Loucy (cell line): Measurements from ENCODE around the gene ARHGEF12.
A peak's percentile ranks its signal among the peaks of the same experiment; 100 is the strongest.

Experiments
- H2AFZ ChIP-seq: fragments of 200-600 bp; sonication (generic); 2 replicates; pipeline ENCODE4 v1.6.0; 2016; ENCODE audit warnings: antibody characterized with exemption, mild to moderate bottlenecking, low read length, moderate library complexity
- H3F3A ChIP-seq: fragments of 200-600 bp; 2 replicates; pipeline ENCODE4 v1.6.0; 2016; ENCODE audit warnings: antibody characterized with exemption, low read depth, mild to moderate bottlenecking
- H3K27me3 ChIP-seq: fragments of 200-600 bp; sonication (generic); 2 replicates; pipeline ENCODE4 v1.6.1; 2014; ENCODE audit warnings: low read length, mild to moderate bottlenecking; ENCODE audit not compliant: insufficient read depth, poor library complexity, severe bottlenecking
- H3K36me3 ChIP-seq: fragments of 200-600 bp; sonication (generic); 2 replicates; pipeline ENCODE4 v1.6.1; 2016; ENCODE audit warnings: low read length; ENCODE audit not compliant: insufficient read depth
- H3K4me1 ChIP-seq: fragments of 200-600 bp; sonication (generic); 2 replicates; pipeline ENCODE4 v1.5.1; 2014; ENCODE audit warnings: low read length, mild to moderate bottlenecking; ENCODE audit not compliant: insufficient read depth, poor library complexity, severe bottlenecking
- H3K4me2 ChIP-seq: fragments of 200-600 bp; sonication (generic); 2 replicates; pipeline ENCODE4 v1.6.0; 2014; ENCODE audit warnings: antibody characterized with exemption, low read length, low read depth, mild to moderate bottlenecking; ENCODE audit not compliant: poor library complexity, severe bottlenecking
- H3K4me3 ChIP-seq: fragments of 200-600 bp; sonication (generic); 2 replicates; pipeline ENCODE4 v1.5.1; 2014; ENCODE audit warnings: low read length, mild to moderate bottlenecking, mixed read lengths; ENCODE audit not compliant: poor library complexity, severe bottlenecking
- H3K79me2 ChIP-seq: fragments of 200-600 bp; sonication (generic); 2 replicates; pipeline ENCODE4 v1.6.1; 2014; ENCODE audit warnings: low read length; ENCODE audit not compliant: insufficient read depth
- H3K9ac ChIP-seq: fragments of 200-600 bp; sonication (generic); 2 replicates; pipeline ENCODE4 v1.6.0; 2014; ENCODE audit warnings: mild to moderate bottlenecking, low read depth, low read length, moderate library complexity; ENCODE audit not compliant: poor library complexity, severe bottlenecking
- H3K9me2 ChIP-seq: fragments of 200-600 bp; sonication (generic); replicated peaks from 2 replicates; pipeline ENCODE4 v1.6.1; 2016; ENCODE audit warnings: low read depth, low read length, mixed read lengths
- H3K9me3 ChIP-seq: fragments of 200-600 bp; sonication (generic); 2 replicates; pipeline ENCODE4 v1.6.1; 2014; ENCODE audit warnings: mild to moderate bottlenecking, antibody characterized with exemption, low read length, low read depth; ENCODE audit not compliant: insufficient read depth
- H4K20me1 ChIP-seq: fragments of 200-600 bp; sonication (generic); 2 replicates; pipeline ENCODE4 v1.6.0; 2014; ENCODE audit warnings: antibody characterized with exemption, low read length, mild to moderate bottlenecking; ENCODE audit not compliant: insufficient read depth, poor library complexity, severe bottlenecking
- CTCF ChIP-seq: fragments of 200-600 bp; sonication (generic); conservative IDR thresholded peaks from 2 replicates; pipeline ENCODE4 v1.5.1; 2014; ENCODE audit warnings: mild to moderate bottlenecking, antibody characterized with exemption, low read length
- EZH2phosphoT487 ChIP-seq: fragments of 200-600 bp; IDR thresholded peaks from 2 replicates; pipeline ENCODE4 v1.6.1; 2018; ENCODE audit warnings: antibody characterized with exemption, mild to moderate bottlenecking, moderate library complexity, borderline replicate concordance

ARHGEF12 gene

GRCh38 chr11:120302001-120302805 lies 34.0 kb upstream of the ARHGEF12 start:
- H3K27me3 ChIP-seq = no peaks in the 10 kb centered on the region
- H2AFZ ChIP-seq = no peak overlapping the region
- TF ChIP-seq CTCF (no peak), EZH2phosphoT487 (no peak)
- no peaks in the 10 kb centered on the region for H3K9me2 ChIP-seq
- H4K20me1 ChIP-seq = no peaks in the 10 kb centered on the region
- H3K4me3 ChIP-seq = no peak overlapping the region
- no peaks in the 10 kb centered on the region for H3K36me3 ChIP-seq
- no peaks in the 10 kb centered on the region for H3K79me2 ChIP-seq
- H3K4me2 ChIP-seq = no peak overlapping the region
- no peak overlapping the region for H3K9ac ChIP-seq
- no peaks in the 10 kb centered on the region for H3F3A ChIP-seq
- H3K4me1 ChIP-seq = no peaks in the 10 kb centered on the region
- H3K9me3 ChIP-seq = no peaks in the 10 kb centered on the region

- Histone ChIP-seq H3K9ac (no peak overlapping the region), H3K4me1 (no peaks in the 10 kb centered on the region), H3K4me3 (no peak overlapping the region), H4K20me1 (no peaks in the 10 kb centered on the region), H3K79me2 (no peaks in the 10 kb centered on the region), H3K9me2 (no peaks in the 10 kb centered on the region), H3K4me2 (no peak overlapping the region), H3K27me3 (no peaks in the 10 kb centered on the region), H3K9me3 (no peaks in the 10 kb centered on the region), H2AFZ (no peak overlapping the region), H3F3A (no peaks in the 10 kb centered on the region), H3K36me3 (no peaks in the 10 kb centered on the region)
- TF ChIP-seq CTCF (peak; percentile 100), EZH2phosphoT487 (no peak)
Observed at GRCh38 chr11:120303004-120303637, 33.1 kb upstream of the ARHGEF12 start.

GRCh38 chr11:120304526-120304925 lies 31.7 kb upstream of the ARHGEF12 start:
- no peaks in the 10 kb centered on the region for H3K79me2 ChIP-seq
- H3K9me2 ChIP-seq = no peaks in the 10 kb centered on the region
- no peaks in the 10 kb centered on the region for H3K4me1 ChIP-seq
- no peaks in the 10 kb centered on the region for H4K20me1 ChIP-seq
- H3K4me3 ChIP-seq = no peak overlapping the region
- no peak overlapping the region for H3K4me2 ChIP-seq
- TF ChIP-seq EZH2phosphoT487 (no peak), CTCF (no peak)
- H2AFZ ChIP-seq = no peak overlapping the region
- H3F3A ChIP-seq = no peaks in the 10 kb centered on the region
- H3K9me3 ChIP-seq = no peaks in the 10 kb centered on the region
- no peaks in the 10 kb centered on the region for H3K36me3 ChIP-seq
- H3K9ac ChIP-seq = no peak overlapping the region
- no peaks in the 10 kb centered on the region for H3K27me3 ChIP-seq
